ENCODE results near the gene GALNT5.
"Not testable (repeated sequence)": the region's sequence is repeated elsewhere in the genome, so short reads cannot be mapped to it uniquely, and the experiment has no call there.

The GALNT5 gene

GRCh38 chr2:157339965-157340655, 82.6 kb downstream of the GALNT5 start:
- intact Hi-C loops (cut with DNase I), result no loop called here
- DNase-seq, result peak in 2 of 42 donors; percentile 30 to 50

- DNase-seq; intact Hi-C loops (cut with DNase I): not testable (repeated sequence)
These were observed 83.9 kb downstream of the GALNT5 start for GRCh38 chr2:157341381-157341780.

- intact Hi-C loops (cut with DNase I), result no loop called here
- no peak for DNase-seq
These were observed 88.3 kb downstream of the GALNT5 start for GRCh38 chr2:157345647-157346389.

GRCh38 chr2:157348291-157348921, 90.9 kb downstream of the GALNT5 start:
- DNase-seq, result no peak
- intact Hi-C loops (cut with DNase I), result no loop called here

GRCh38 chr2:157349949-157350515, 92.5 kb downstream of the GALNT5 start:
- intact Hi-C loops (cut with DNase I), result no loop called here
- DNase-seq, result no peak

- intact Hi-C loops (cut with DNase I), result no loop called here
- DNase-seq, result no peak
These were observed 98.1 kb downstream of the GALNT5 start for GRCh38 chr2:157355618-157356017.

GRCh38 chr2:157359628-157360027, 102.1 kb downstream of the GALNT5 start:
- intact Hi-C loops (cut with DNase I), result no loop called here
- no peak for DNase-seq

GRCh38 chr2:157361526-157361925, 104.0 kb downstream of the GALNT5 start:
- DNase-seq, result no peak
- intact Hi-C loops (cut with DNase I), result no loop called here

- intact Hi-C loops (cut with DNase I), result no loop called here
These were observed 105.1 kb downstream of the GALNT5 start for GRCh38 chr2:157362627-157363026.

GRCh38 chr2:157363612-157364101, 106.2 kb downstream of the GALNT5 start:
- intact Hi-C loops (cut with DNase I), result no loop called here
- no peak for DNase-seq

More at GRCh38 chr2:157362627-157363026, 105.1 kb downstream of the GALNT5 start:
- no peak for DNase-seq

All from head of caudate nucleus (tissue), 42 donors.